GM13977 (cell line): ENCODE data around the gene GPR137C.

ENCODE experiments used
- DNase-seq: peaks from one replicate; pipeline ENCODE4 v3.0.0; 2012; ENCODE audit warnings: low spot score
- CTCF ChIP-seq: IDR thresholded peaks from 2 replicates; pipeline ENCODE4 v1.5.1; 2012; ENCODE audit warnings: mild to moderate bottlenecking, control low read depth; ENCODE audit not compliant: insufficient read depth; ENCODE audit errors: extremely low read depth, missing control alignments
- in situ Hi-C: fragments of 300-500 bp; cut with MboI; formaldehyde crosslinking; loops from one replicate; pipeline ENCODE4 v1.12.0; 2022; ENCODE audit warnings: low sequenced_read_pairs, low pct_unique_long_range_greater_than_20kb, mixed read lengths, inconsistent platforms; ENCODE audit not compliant: unreplicated experiment

Gene GPR137C

DNA sequence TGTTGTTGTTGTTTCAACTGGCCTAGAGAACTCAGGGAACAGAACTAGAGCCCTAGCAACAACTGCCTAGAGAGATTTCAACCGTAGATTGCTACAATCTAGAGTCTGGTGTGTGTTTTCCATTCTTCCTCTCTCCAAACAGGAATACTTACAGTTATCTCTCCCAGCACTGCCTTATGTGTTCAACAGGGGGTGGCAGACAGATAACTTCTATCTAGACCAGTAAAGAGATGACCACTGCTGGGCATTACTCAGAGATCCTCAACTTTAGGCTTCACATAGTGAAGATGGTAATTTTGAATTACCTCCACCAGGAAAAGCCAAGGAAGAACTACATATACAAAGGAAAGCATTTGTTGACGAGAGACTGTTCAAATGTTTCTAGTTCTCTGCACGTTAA lies 5.1 kb upstream of the GPR137C start:
- no peak for TF ChIP-seq CTCF
- no peak for DNase-seq
- in situ Hi-C loops, result no loop called here

GRCh38 chr14:52550661-52551060 lies 2.0 kb upstream of the GPR137C start:
- no peak for TF ChIP-seq CTCF
- in situ Hi-C loops, result no loop called here
- DNase-seq, result no peak

- TF ChIP-seq CTCF, result no peak
- DNase-seq, result no peak
- in situ Hi-C loops, result no loop called here
These were observed 1.4 kb upstream of the GPR137C start for GRCh38 chr14:52551205-52551604.

GRCh38 chr14:52551696-52552062 lies 957 bp upstream of the GPR137C start:
- no peak for DNase-seq
- peak; percentile 32 for TF ChIP-seq CTCF

DNA sequence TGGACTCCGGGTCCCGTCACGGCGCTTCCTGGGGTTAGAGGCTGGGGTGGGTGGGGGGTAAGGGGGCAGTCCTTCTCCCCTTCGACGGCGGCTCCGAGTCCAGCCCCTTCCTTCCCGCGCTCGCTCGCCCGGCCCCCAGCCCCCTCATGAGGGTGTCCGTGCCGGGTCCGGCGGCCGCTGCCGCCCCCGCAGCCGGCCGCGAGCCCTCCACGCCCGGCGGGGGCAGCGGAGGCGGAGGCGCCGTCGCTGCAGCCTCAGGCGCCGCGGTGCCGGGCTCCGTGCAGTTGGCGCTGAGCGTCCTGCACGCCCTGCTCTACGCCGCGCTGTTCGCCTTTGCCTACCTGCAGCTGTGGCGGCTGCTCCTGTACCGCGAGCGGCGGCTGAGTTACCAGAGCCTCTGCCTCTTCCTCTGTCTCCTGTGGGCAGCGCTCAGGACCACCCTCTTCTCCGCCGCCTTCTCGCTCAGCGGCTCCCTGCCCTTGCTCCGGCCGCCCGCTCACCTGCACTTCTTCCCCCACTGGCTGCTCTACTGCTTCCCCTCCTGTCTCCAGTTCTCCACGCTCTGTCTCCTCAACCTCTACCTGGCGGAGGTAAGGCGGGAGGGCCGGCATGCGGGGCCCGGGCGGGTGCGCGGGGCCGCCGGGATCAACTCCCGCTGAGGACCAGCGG lies 500 bp downstream of the GPR137C start:
- in situ Hi-C loops, result no loop called here
- no peak for TF ChIP-seq CTCF
- peak; percentile 67 for DNase-seq

More at GRCh38 chr14:52551696-52552062, 957 bp upstream of the GPR137C start:
- in situ Hi-C loops, result no loop called here

GRCh38 chr14:52553671-52554575 lies 1.3 kb downstream of the GPR137C start:
- TF ChIP-seq CTCF, result no peak
- peak; percentile 64 for DNase-seq
- in situ Hi-C loops, result no loop called here
